Renal pelvis (tissue), 12 donors: Measurements from ENCODE around the gene USH1G. TPM values are rescaled to one million over a fixed set of nuclear protein-coding genes. Genes with fewer than 3 reads are reported as not detected.
"Not testable (repeated sequence)": the region's sequence is repeated elsewhere in the genome, so short reads cannot be mapped to it uniquely, and the experiment has no call there.

ENCODE experiments used
- DNase-seq: peaks from one replicate; pipeline ENCODE4 v3.0.0-alpha.2; 2013
- long read RNA-seq, 16 experiments: transcript quantifications; one replicate each; lab custom pipeline, GENCODE V29; 2026
- polyA plus RNA-seq, 3 donors: library from polyadenylated mRNA; unstranded; fragments of 120-200 nt; gene quantifications; one replicate each; pipeline ENCODE4 v1.2.1, GENCODE V29; 2013; ENCODE audit not compliant: insufficient read length in 3 of 3

Gene USH1G
- polyA plus RNA-seq, result 1 to 10 TPM in 2 of 3 donors, under 1 TPM in 1; 0.77 to 1.1 (median 1.1) TPM
- long read RNA-seq, donor 1, result 0 reads
- long read RNA-seq, donor 2, result 0 reads
- long read RNA-seq, donor 3, result 0 reads
- long read RNA-seq, donor 4, partial matches to known transcripts, result 0 of 1 reads
- long read RNA-seq, donor 4, other reads (novel, unspliced or antisense), result 0 of 1 reads
- long read RNA-seq, donor 5, partial matches to known transcripts, result 0 of 1 reads
- long read RNA-seq, donor 5, other reads (novel, unspliced or antisense), result 0 of 1 reads
- long read RNA-seq, donor 6, result 0 reads
- long read RNA-seq, donor 7, result 0 reads
- long read RNA-seq, donor 8, result 0 reads
- long read RNA-seq, donor 9, result 0 reads
- long read RNA-seq, donor 10, result 0 reads
- long read RNA-seq, donor 11, result 0 reads
- long read RNA-seq, donor 12, partial matches to known transcripts, result 0 of 1 reads
- long read RNA-seq, donor 12, other reads (novel, unspliced or antisense), result 0 of 1 reads
- long read RNA-seq, donor 13, result 0 reads
- long read RNA-seq, donor 14, result 0 reads
- long read RNA-seq, donor 15, result 0 reads
- long read RNA-seq, donor 16, result 0 reads

DNA sequence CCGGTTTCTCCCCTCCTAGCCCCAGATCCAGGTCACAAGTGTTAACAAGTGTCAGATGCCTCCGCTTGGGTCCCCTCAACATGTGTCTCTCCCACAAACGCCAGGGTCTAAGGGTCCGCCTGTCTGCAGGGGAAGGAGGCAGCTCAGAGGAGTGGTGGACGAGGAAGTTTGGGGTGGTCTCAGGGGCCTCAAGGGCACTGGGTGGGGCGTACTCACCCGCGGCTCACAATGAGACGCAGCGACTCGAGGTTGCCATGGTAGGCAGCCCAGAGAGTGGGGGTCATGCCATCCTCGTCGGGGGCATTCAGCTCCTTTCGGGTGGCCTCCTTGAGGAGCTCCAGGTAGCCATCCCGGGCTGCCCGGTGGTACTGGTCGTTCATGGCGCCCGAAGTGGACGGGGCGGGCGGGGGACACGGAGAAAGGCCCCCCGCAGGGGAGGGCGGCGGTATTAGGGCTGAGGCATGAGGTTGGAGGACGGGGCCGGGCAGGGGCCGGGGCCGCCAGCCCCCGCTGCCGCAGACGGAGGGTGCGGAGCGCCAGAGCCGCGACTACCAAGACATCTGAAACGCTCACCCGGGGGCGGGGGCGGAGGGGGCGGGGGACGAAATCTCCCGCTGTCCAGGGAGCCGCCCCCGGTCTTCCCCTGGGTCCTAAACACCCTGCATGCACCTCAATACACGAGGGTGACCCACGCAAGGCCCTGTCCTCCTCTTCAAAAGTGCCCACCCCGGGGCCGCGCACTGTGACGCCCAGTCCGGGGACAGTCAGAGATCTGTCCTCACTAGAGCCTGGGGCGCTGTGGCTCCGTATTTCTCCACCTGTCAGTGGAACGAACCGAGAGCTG is at the start of gene USH1G:
Gene USH1G, minus strand, starts transcription at position 562 of the 844 bp plus-strand sequence. Its CDS starts 182 bp downstream, at position 380.
- DNase-seq, result no peak

GRCh38 chr17:74972107-74972972 is 49.3 kb upstream of the USH1G start, which contains the start of gene HID1:
HID1 (minus strand) TSS chr17:74972759; CDS start chr17:74972656, 103 bp downstream.
- no peak for DNase-seq

GRCh38 chr17:74971842-74972106 is 48.7 kb upstream of the USH1G start:
- DNase-seq, result no peak

GRCh38 chr17:74971069-74971841 is 48.2 kb upstream of the USH1G start:
- no peak for DNase-seq

GRCh38 chr17:74970395-74970794 is 47.3 kb upstream of the USH1G start:
- no peak for DNase-seq

DNA sequence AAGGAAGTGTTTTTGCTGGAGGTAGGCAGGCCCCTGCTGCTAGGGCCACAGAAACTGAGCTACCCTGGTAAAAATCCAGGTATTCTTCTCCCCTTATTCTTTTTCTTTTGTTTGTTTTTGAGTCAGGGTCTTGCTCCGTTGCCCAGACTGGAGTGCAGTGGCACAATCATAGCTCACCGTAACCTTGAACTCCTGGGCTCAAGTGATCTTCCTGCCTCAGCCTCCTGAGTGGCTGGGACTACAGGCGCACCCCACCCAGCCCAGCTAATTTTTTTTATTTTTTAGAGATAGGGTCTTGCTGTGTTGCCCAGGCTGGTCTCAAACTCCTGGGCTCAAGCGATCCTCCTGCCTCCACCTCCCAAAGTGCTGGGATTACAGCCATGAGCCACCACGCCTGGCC is 46.4 kb upstream of the USH1G start:
- not testable (repeated sequence) for DNase-seq

- DNase-seq, result no peak
Observed at GRCh38 chr17:74968361-74968780, 45.3 kb upstream of the USH1G start.

DNA sequence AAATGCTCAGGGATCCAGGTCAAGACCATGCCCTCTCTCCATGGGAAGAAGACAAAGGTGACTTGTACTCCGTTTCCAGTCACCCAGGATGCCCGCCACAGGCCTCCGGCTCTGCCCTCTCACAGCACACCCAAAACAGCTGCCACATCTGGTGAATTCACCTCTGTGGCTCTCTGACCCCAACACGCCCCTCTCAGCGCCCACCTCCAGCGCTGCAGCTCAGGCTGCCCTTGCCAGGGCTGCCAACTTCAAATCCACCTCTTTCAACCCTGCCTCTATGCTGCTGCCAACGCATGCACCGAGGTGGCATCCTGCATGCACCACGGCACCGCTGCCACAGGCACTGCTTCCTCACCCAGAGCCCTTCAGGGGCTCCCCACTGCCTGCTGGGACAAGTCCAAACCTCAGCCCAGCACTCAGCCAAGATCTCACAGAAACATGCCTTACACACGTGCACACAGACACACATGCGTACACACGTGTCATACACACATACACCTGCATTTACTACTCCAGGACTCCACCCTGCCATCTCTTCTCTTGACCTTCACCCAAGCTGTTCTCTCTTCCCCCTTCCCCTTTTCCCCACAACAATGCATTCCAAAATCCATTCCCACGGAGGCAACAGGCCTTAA is 42.0 kb upstream of the USH1G start:
- no peak for DNase-seq

DNA sequence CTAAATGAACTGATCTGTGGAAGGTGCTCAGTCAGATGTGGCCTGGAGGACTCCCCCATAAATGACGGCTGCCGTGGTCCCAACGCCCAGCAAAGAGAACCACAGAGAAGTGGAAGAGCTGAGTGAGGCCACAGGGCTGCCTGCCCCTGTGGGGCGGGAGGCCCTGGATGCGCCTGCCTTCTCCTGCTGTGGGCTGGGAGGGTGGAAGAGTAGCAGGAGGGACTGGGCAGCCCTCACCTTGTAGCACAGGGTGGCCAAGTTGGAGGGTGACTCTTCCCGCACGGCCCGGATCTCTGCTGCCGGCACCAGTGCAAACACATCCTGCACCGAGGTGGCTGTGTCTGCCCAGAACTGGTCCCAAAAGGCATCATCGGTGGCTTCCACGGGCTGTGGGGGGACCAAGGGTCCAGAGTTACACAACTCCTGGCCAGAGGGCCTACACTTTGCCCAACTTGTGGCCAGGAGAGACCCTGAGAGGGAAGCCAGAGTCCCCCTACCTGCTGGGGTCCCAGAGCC is 41.2 kb upstream of the USH1G start:
- DNase-seq, result no peak

DNA sequence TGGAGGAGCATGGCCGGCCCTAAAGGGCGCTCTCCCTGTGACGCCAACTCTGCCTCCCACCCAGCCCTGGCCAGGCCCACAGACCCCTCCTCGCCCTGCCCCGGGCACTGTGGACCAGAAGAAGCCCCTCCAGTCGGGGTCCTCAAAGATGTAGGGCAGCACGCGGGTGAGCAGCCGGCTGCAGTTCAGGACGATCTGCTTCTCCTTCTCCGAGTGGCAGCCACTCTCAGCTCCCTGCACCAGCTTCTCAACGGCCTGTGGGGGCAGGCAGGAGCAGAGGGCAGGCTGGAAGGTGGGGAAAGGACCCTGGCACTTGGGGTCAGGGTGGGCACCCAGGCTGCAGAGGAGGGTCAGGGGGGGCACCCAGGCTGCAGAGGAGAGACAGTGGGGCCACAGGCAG is 40.6 kb upstream of the USH1G start:
- DNase-seq, result no peak

GRCh38 chr17:74962622-74963394 is 39.8 kb upstream of the USH1G start:
- no peak for DNase-seq

DNA sequence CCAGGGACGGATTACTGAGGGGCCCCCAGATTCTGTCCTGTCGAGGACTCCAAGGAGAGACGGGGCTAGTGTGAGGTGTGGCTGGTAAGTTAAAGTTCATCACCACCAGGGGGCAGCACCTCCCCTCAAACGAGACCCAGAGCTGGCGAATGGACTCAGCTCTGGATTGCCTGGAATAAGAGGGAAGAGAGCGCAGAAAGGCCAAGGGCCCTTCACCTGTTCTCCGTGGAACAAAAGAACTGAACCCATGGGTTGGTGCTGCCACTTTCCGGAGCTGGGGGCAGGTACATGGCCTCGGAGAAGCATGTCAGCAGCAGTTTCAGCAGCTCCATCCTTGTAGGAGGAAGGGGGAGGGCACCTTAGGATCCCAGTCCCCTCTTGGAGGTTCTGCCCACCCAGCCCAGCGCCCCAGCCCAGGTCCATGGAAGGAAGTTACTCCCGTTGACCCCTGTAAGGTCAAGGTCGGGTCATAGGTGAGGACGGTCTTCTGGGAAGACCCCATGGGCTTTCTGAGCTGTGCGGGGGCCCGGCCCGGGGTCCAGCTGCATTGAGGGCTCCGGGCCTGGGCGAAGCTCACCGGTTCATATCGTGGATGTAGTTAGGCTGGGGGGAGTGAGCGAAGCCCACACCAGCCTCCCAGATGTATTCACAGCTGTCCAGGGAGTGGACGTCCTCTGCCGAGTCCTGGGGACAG is 38.7 kb upstream of the USH1G start:
- peak; percentile 88 for DNase-seq

DNA sequence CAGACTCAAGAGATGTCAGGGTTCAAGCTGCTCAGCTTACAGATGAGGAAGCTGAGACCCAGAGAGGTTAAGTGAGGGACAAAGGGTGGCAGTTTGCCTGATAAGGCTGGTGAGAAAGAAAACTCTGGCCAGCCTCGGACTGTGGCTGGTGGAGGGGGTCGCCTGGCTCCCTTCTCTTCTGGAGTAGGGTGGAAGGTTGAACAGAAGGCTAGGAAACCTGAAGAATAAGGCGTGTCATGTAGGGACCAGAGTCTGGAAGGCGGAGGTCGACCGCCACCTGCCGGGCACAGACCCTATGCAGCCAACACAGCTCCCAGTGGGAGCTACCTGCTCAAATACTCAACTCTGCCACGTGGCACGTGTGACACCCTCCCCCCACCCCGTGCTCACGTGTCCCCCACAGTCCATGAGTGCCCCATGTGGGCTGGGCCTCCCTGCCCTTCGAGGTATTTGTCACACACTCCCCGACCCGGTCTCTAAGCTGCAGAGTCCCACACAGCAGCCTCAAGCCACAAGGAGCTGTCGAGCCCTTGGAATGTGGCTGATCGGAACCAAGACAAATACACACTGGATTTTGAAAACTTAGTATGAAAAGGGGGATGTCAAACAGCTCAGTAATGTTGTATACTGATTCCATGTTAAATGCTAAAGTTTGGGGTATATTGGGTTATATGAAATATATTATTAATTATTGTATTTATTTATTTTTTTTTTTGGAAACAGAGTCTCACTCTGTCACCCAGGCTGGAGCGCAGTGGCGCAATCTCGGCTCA is 37.7 kb upstream of the USH1G start:
- peak; percentile 34 for DNase-seq

- no peak for DNase-seq
Observed at GRCh38 chr17:74959826-74960515, 36.9 kb upstream of the USH1G start.

DNA sequence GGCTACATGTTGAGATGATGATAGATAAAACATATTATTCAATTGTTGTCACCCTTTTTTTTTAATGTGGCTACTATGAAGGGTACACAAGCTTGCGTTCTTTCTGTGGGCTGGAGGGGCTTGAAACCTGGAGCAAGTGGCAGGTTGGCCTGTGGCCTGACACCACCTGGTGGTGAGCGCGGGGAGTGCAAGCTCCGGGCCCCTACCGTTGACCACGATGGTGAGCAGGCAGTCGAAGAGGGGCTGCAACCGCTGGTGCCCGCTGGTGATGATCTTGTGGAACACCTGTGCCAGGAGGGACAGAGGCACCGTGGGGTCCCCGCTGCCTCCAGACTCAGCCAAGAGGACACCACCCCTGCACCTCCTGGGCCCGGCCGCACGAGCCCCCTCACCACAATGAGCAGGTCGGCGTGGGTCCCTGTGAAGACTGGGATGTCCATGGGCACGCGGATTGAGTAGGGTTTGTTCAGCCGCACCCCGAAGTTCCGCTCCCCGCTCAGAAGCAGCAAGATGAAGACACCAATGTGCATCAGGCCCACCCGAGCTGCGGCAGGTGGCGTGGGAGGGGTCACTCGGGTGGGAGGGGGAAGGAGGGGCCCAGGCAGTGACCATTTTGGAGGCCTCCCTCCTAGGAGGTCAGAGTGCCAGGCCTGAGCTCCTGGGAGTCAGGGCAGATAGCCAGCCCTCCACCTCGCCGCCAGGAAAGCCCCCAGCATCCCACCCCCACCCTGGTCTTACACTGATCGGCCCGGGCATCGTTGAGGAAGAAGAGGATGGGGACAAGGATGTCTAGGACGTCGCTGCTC is 35.1 kb upstream of the USH1G start:
- no peak for DNase-seq

DNA sequence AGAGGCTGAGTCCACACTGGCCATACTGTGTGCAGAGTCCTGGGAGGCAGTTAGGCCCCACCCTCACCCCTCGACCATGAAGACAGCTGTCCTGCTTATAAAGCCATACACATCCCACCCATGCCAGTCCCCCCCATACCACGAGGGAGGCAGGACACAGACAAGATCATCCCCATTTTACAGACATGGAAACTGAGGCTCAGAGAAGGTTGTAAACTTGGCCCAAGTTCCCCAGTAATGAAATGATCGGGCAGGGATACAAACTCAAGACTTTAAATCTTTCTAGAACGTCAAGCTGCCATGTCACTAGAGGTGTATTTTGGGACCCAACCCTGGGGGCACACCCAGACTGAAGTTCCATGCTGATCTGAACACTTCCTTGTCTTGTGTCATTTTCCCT is 33.0 kb upstream of the USH1G start:
- no peak for DNase-seq
